Loucy (cell line): ENCODE data around the gene OSBPL8.

Source experiments
- CTCF ChIP-seq: fragments of 200-600 bp; sonication (generic); conservative IDR thresholded peaks from 2 replicates; pipeline ENCODE4 v1.5.1; 2014; ENCODE audit warnings: mild to moderate bottlenecking, antibody characterized with exemption, low read length
- EZH2phosphoT487 ChIP-seq: fragments of 200-600 bp; IDR thresholded peaks from 2 replicates; pipeline ENCODE4 v1.6.1; 2018; ENCODE audit warnings: antibody characterized with exemption, mild to moderate bottlenecking, moderate library complexity, borderline replicate concordance

GRCh38 chr12:76519538-76519937, 40.0 kb downstream of the OSBPL8 start:
- TF ChIP-seq CTCF: no peak
- TF ChIP-seq EZH2phosphoT487: no peak
